ENCODE results near the gene ZNF341.

ZNF341 gene

GRCh38 chr20:33832103-33832804 lies 100.5 kb downstream of the ZNF341 start:
- H3K27ac ChIP-seq, result 0 out of 2 replicates have a peak overlapping the region, but pooled peaks have one; percentile 7
- ChIA-PET CTCF (interaction anchor here (0.5 to 0.6 kb wide), 3 partner anchors 13 to 239 kb away, joined by 3 to 4 read pairs (median 3); no protein-coding TSS in a partner anchor), POLR2A (ENCODE audit: low non-redundant PET) (no interaction called here)
- DNase-seq (ENCODE audit: low spot score), result no peak
- TF ChIP-seq CTCF (conservative IDR thresholded peaks at IDR 0.05; ENCODE audit: low read depth), result no peak

- DNase-seq (ENCODE audit: low spot score), result no peak
- no peak for TF ChIP-seq CTCF (conservative IDR thresholded peaks at IDR 0.05; ENCODE audit: low read depth)
- no peak overlapping the region for H3K27ac ChIP-seq
- ChIA-PET CTCF (interaction anchor here (0.6 to 0.7 kb wide), 2 partner anchors 24 to 347 kb away, joined by 3 read pairs; no protein-coding TSS in a partner anchor), POLR2A (ENCODE audit: low non-redundant PET) (no interaction called here)
Observed at GRCh38 chr20:33833333-33833732, 101.5 kb downstream of the ZNF341 start.

GRCh38 chr20:33835615-33836172 lies 103.9 kb downstream of the ZNF341 start:
- ChIA-PET POLR2A (ENCODE audit: low non-redundant PET) (no interaction called here), CTCF (no interaction called here)
- no peak for DNase-seq (ENCODE audit: low spot score)
- no peak for TF ChIP-seq CTCF (conservative IDR thresholded peaks at IDR 0.05; ENCODE audit: low read depth)
- H3K27ac ChIP-seq, result no peak overlapping the region

- ChIA-PET POLR2A (ENCODE audit: low non-redundant PET) (no interaction called here), CTCF (no interaction called here)
- DNase-seq (ENCODE audit: low spot score), result no peak
- no peak overlapping the region for H3K27ac ChIP-seq
- TF ChIP-seq CTCF (conservative IDR thresholded peaks at IDR 0.05; ENCODE audit: low read depth), result no peak
Observed at GRCh38 chr20:33836277-33836676, 104.5 kb downstream of the ZNF341 start.

GRCh38 chr20:33837096-33837830 lies 105.5 kb downstream of the ZNF341 start:
- no peak for DNase-seq (ENCODE audit: low spot score)
- ChIA-PET POLR2A (ENCODE audit: low non-redundant PET) (interaction anchor here (0.6 to 0.8 kb wide), 2 partner anchors 24 to 45 kb away, joined by 4 to 6 read pairs; no protein-coding TSS in a partner anchor), CTCF (interaction anchor here (1.1 kb wide), 1 partner anchor 9 kb away, joined by 3 read pairs; no protein-coding TSS in a partner anchor)
- H3K27ac ChIP-seq, result no peak overlapping the region
- TF ChIP-seq CTCF (conservative IDR thresholded peaks at IDR 0.05; ENCODE audit: low read depth), result no peak

- DNase-seq (ENCODE audit: low spot score), result peak; percentile 50
- POLR2A ChIA-PET (ENCODE audit: low non-redundant PET), result no interaction called here
- TF ChIP-seq CTCF (conservative IDR thresholded peaks at IDR 0.05; ENCODE audit: low read depth), result no peak
- CTCF ChIA-PET, result no interaction called here
- H3K27ac ChIP-seq, result no peak overlapping the region
Observed at GRCh38 chr20:33838035-33838864, 106.5 kb downstream of the ZNF341 start.
